ENCODE results near the gene TECTA.
"Not testable (repeated sequence)": the region's sequence is repeated elsewhere in the genome, so short reads cannot be mapped to it uniquely, and the experiment has no call there.

TECTA gene

GRCh38 chr11:121229495-121230215 is 128.6 kb downstream of the TECTA start:
- CTCF ChIA-PET, result no interaction called here

GRCh38 chr11:121231576-121232278 is 130.7 kb downstream of the TECTA start:
- CTCF ChIA-PET, result no interaction called here
- no peaks in the 10 kb centered on the region for H3K36me3 Mint-ChIP-seq
- no peaks in the 10 kb centered on the region for H3K9me3 Mint-ChIP-seq
- peaks cover 13% of the 10 kb centered on the region for H3K4me1 Mint-ChIP-seq
- no peak overlapping the region for H3K4me3 Mint-ChIP-seq
- H3K27ac Mint-ChIP-seq, result no peak overlapping the region
- DNase-seq, result no peak
- H3K27me3 Mint-ChIP-seq, result peaks cover 35% of the 10 kb centered on the region

More at GRCh38 chr11:121229495-121230215, 128.6 kb downstream of the TECTA start:
- DNase-seq, result no peak
- H3K27me3 Mint-ChIP-seq, result peaks cover 24% of the 10 kb centered on the region
- H3K4me3 Mint-ChIP-seq, result no peak overlapping the region
- H3K9me3 Mint-ChIP-seq, result no peaks in the 10 kb centered on the region
- no peaks in the 10 kb centered on the region for H3K4me1 Mint-ChIP-seq
- no peaks in the 10 kb centered on the region for H3K36me3 Mint-ChIP-seq
- no peak overlapping the region for H3K27ac Mint-ChIP-seq

DNA sequence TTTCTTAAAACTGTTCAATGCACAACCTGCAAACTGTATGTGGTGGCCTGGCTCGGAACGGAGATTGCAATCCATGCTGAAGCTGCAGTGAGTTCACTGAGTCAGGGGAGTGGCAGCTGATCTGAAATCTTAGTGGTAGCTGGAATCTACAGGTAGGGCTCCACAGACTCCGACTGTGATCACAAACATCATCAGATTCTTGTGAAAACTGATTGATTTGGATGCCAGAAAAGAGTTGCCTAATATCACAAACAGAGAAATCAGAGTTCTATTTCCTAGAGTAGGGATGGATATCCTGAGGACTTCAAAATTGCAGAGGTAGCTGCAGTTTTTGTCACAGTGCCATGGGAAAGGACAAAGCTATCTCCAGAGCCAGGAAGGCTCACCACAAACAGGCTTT is 134.0 kb downstream of the TECTA start:
- H3K9me3 Mint-ChIP-seq, result no peaks in the 10 kb centered on the region
- CTCF ChIA-PET, result no interaction called here
- no peaks in the 10 kb centered on the region for H3K36me3 Mint-ChIP-seq
- peaks cover 20% of the 10 kb centered on the region for H3K4me1 Mint-ChIP-seq
- H3K27me3 Mint-ChIP-seq, result peaks cover 30% of the 10 kb centered on the region
- H3K4me3 Mint-ChIP-seq, result no peak overlapping the region
- no peak overlapping the region for H3K27ac Mint-ChIP-seq
- DNase-seq, result no peak

GRCh38 chr11:121236115-121237001 is 135.3 kb downstream of the TECTA start:
- no peak for DNase-seq
- Mint-ChIP-seq H3K27ac (no peak overlapping the region), H3K4me1 (peaks cover 20% of the 10 kb centered on the region), H3K36me3 (no peaks in the 10 kb centered on the region), H3K27me3 (peaks cover 30% of the 10 kb centered on the region), H3K4me3 (no peak overlapping the region), H3K9me3 (no peaks in the 10 kb centered on the region)
- CTCF ChIA-PET, result interaction anchor here (0.8 to 1.2 kb wide), 3 partner anchors 14 to 42 kb away, joined by 3 to 5 read pairs (median 4); no protein-coding TSS in a partner anchor

GRCh38 chr11:121237247-121237646 is 136.2 kb downstream of the TECTA start:
- Mint-ChIP-seq H3K4me1 (peaks cover 20% of the 10 kb centered on the region), H3K27me3 (peaks cover 28% of the 10 kb centered on the region)
- not testable (repeated sequence) for H3K4me3 Mint-ChIP-seq, H3K36me3 Mint-ChIP-seq, H3K9me3 Mint-ChIP-seq, H3K27ac Mint-ChIP-seq, DNase-seq
- CTCF ChIA-PET, result interaction anchor here (0.8 to 1.2 kb wide), 2 partner anchors 13 to 43 kb away, joined by 4 to 5 read pairs; no protein-coding TSS in a partner anchor

GRCh38 chr11:121237686-121238658 is 136.9 kb downstream of the TECTA start:
- peaks cover 28% of the 10 kb centered on the region for H3K27me3 Mint-ChIP-seq
- H3K4me3 Mint-ChIP-seq, result no peak overlapping the region
- H3K27ac Mint-ChIP-seq, result no peak overlapping the region
- no peak for DNase-seq
- peaks cover 20% of the 10 kb centered on the region for H3K4me1 Mint-ChIP-seq
- H3K36me3 Mint-ChIP-seq, result no peaks in the 10 kb centered on the region
- H3K9me3 Mint-ChIP-seq, result no peaks in the 10 kb centered on the region
- CTCF ChIA-PET, result interaction anchor here (0.8 to 1.1 kb wide), 2 partner anchors 10 to 44 kb away, joined by 5 read pairs; no protein-coding TSS in a partner anchor

- CTCF ChIA-PET, result no interaction called here
- H3K36me3 Mint-ChIP-seq, result no peaks in the 10 kb centered on the region
- H3K27ac Mint-ChIP-seq, result no peak overlapping the region
- H3K27me3 Mint-ChIP-seq, result peaks cover 28% of the 10 kb centered on the region
- H3K4me1 Mint-ChIP-seq, result peaks cover 20% of the 10 kb centered on the region
- no peak for DNase-seq
- no peaks in the 10 kb centered on the region for H3K9me3 Mint-ChIP-seq
- no peak overlapping the region for H3K4me3 Mint-ChIP-seq
These were observed 137.9 kb downstream of the TECTA start for GRCh38 chr11:121238956-121239355.

DNA sequence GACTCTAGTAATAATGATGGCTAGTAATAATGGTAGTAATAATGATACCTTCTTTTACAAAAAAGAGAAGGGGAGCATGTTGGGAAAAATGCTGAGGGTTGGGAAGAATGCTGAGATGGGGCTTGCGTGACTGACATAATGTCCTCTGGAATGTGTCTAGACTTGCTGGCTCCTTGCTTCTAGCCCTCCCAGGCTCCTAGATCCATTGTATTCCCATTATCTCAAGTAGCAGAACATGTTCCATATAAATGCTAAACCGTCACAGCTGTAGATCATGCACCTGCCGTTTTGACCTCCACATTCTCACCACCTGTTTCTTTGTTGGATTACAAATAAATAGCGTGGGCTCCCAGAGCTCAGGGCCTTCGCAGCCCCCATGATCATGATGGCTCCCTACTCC is 139.0 kb downstream of the TECTA start:
- DNase-seq, H3K9me3 Mint-ChIP-seq, CTCF ChIA-PET, H3K27ac Mint-ChIP-seq, H3K36me3 Mint-ChIP-seq, H3K4me3 Mint-ChIP-seq: not testable (repeated sequence)
- peaks cover 20% of the 10 kb centered on the region for H3K4me1 Mint-ChIP-seq
- H3K27me3 Mint-ChIP-seq, result peaks cover 25% of the 10 kb centered on the region

- peaks cover 20% of the 10 kb centered on the region for H3K27me3 Mint-ChIP-seq
- no peak overlapping the region for H3K27ac Mint-ChIP-seq
- DNase-seq, result no peak
- H3K4me1 Mint-ChIP-seq, result peaks cover 16% of the 10 kb centered on the region
- no peaks in the 10 kb centered on the region for H3K9me3 Mint-ChIP-seq
- CTCF ChIA-PET, result no interaction called here
- H3K4me3 Mint-ChIP-seq, result no peak overlapping the region
- H3K36me3 Mint-ChIP-seq, result no peaks in the 10 kb centered on the region
These were observed 139.7 kb downstream of the TECTA start for GRCh38 chr11:121240650-121241303.

All from activated naive CD4-positive, alpha-beta T cell treated with anti-CD3 and anti-CD28 coated beads, Interleukin-2, amount 10 ng/mL, durations not matched to agents 7 days and 5 days (primary cell).